Ascending aorta (tissue), 2 donors: ENCODE data around the gene ABCA4. TPM values are rescaled to one million over a fixed set of nuclear protein-coding genes. Genes with fewer than 3 reads are reported as not detected.

Experiments
- DNase-seq, 2 donors: peaks; one replicate each; pipeline ENCODE4 v3.0.0-alpha.2; 2019; ENCODE audit warnings: low spot score in 2 of 2
- H3K27ac ChIP-seq, 2 donors: fragments of 200-600 bp; sonication (generic); one replicate each; pipeline ENCODE4 v1.5.1; 2016 to 2017; ENCODE audit warnings: mild to moderate bottlenecking in 1 of 2
- H3K27me3 ChIP-seq: fragments of 200-600 bp; sonication (generic); one replicate; pipeline ENCODE4 v1.5.1; 2017
- H3K36me3 ChIP-seq, 2 donors: fragments of 200-600 bp; sonication (generic); one replicate each; pipeline ENCODE4 v1.5.1; 2016
- H3K4me1 ChIP-seq, 2 donors: fragments of 200-600 bp; sonication (generic); one replicate each; pipeline ENCODE4 v1.5.1; 2016 to 2017; ENCODE audit warnings: mild to moderate bottlenecking in 1 of 2
- H3K4me3 ChIP-seq, 2 donors: fragments of 200-600 bp; sonication (generic); one replicate each; pipeline ENCODE4 v1.5.1; 2016 to 2017; ENCODE audit warnings: mild to moderate bottlenecking in 1 of 2
- H3K9me3 ChIP-seq, 2 donors: fragments of 200-600 bp; sonication (generic); one replicate each; pipeline ENCODE4 v1.5.1; 2016
- CTCF ChIP-seq, 3 experiments: fragments of 200-600 bp in 2 of 3; fragments of 450-650 bp in 1 of 3; sonication (generic) in 2 of 3; IDR thresholded peaks; one replicate each; pipeline ENCODE4 v1.5.1; 2016 to 2019; ENCODE audit warnings: antibody characterized with exemption in 3 of 3, mild to moderate bottlenecking in 1 of 3, moderate library complexity in 1 of 3
- intact Hi-C: fragments of 100-400 bp; cut with DNase I; formaldehyde crosslinking; loops from one replicate; pipeline ENCODE4 v1.15.1; 2023
- total RNA-seq: library from RNA; depleted of rRNA; stranded (reverse); fragments of >200 nt; gene quantifications from one replicate; pipeline ENCODE4 v1.1.0, GENCODE V29; 2016

Gene ABCA4
- total RNA-seq, 1 donor from 2014 or later, result not detected

- no peak for TF ChIP-seq CTCF (IDR thresholded peaks at IDR 0.05)
- no peak for DNase-seq
- H3K27ac ChIP-seq, result no peak overlapping the region
- H3K4me1 ChIP-seq, result no peaks in the 10 kb centered on the region
- H3K27me3 ChIP-seq, result no peaks in the 10 kb centered on the region
- intact Hi-C loops, result no loop called here
- H3K36me3 ChIP-seq, result no peaks in the 10 kb centered on the region
- no peak overlapping the region for H3K4me3 ChIP-seq
- no peaks in the 10 kb centered on the region for H3K9me3 ChIP-seq
These were observed 36.9 kb downstream of the ABCA4 start for GRCh38 chr1:94084085-94084484.

- intact Hi-C loops, result no loop called here
These were observed 37.3 kb downstream of the ABCA4 start for GRCh38 chr1:94083681-94084080.

GRCh38 chr1:94081566-94082344 lies 39.2 kb downstream of the ABCA4 start:
- DNase-seq, result no peak
- H3K4me1 ChIP-seq, result no peaks in the 10 kb centered on the region
- no peak overlapping the region for H3K4me3 ChIP-seq
- H3K27me3 ChIP-seq, result no peaks in the 10 kb centered on the region
- TF ChIP-seq CTCF (IDR thresholded peaks at IDR 0.05), result no peak
- intact Hi-C loops, result no loop called here
- H3K36me3 ChIP-seq, result no peaks in the 10 kb centered on the region
- H3K27ac ChIP-seq, result no peak overlapping the region
- H3K9me3 ChIP-seq, result no peaks in the 10 kb centered on the region

More at GRCh38 chr1:94083681-94084080, 37.3 kb downstream of the ABCA4 start:
- H3K27ac ChIP-seq, result no peak overlapping the region
- no peaks in the 10 kb centered on the region for H3K9me3 ChIP-seq
- H3K27me3 ChIP-seq, result no peaks in the 10 kb centered on the region
- no peaks in the 10 kb centered on the region for H3K4me1 ChIP-seq
- no peak for DNase-seq
- H3K36me3 ChIP-seq, result no peaks in the 10 kb centered on the region
- TF ChIP-seq CTCF (IDR thresholded peaks at IDR 0.05), result no peak
- H3K4me3 ChIP-seq, result no peak overlapping the region

- no peaks in the 10 kb centered on the region for H3K27me3 ChIP-seq
- no peaks in the 10 kb centered on the region for H3K4me1 ChIP-seq
- H3K4me3 ChIP-seq, result no peak overlapping the region
- no peaks in the 10 kb centered on the region for H3K9me3 ChIP-seq
- no peak overlapping the region for H3K27ac ChIP-seq
- H3K36me3 ChIP-seq, result no peaks in the 10 kb centered on the region
- intact Hi-C loops, result no loop called here
- no peak for DNase-seq
- TF ChIP-seq CTCF (IDR thresholded peaks at IDR 0.05), result no peak
These were observed 41.0 kb downstream of the ABCA4 start for GRCh38 chr1:94079989-94080388.

GRCh38 chr1:94079080-94079940 lies 41.6 kb downstream of the ABCA4 start:
- intact Hi-C loops, result no loop called here
- DNase-seq, result no peak
- H3K27me3 ChIP-seq, result no peaks in the 10 kb centered on the region

More at GRCh38 chr1:94079080-94079940, 41.6 kb downstream of the ABCA4 start:
- Histone ChIP-seq H3K9me3 (no peaks in the 10 kb centered on the region), H3K4me3 (no peak overlapping the region), H3K36me3 (no peaks in the 10 kb centered on the region), H3K27ac (no peak overlapping the region), H3K4me1 (no peaks in the 10 kb centered on the region)
- TF ChIP-seq CTCF (IDR thresholded peaks at IDR 0.05), result no peak
